Caco-2 (cell line): ENCODE results near the gene EWSR1. TPM values are rescaled to one million over a fixed set of nuclear protein-coding genes. Genes with fewer than 3 reads are reported as not detected.

ENCODE experiments used
- BruUV-seq: library from RNA; stranded (reverse); fragments of 400-500 nt; replicated peaks from 2 replicates; lab custom pipeline; 2021; lab: Mats Ljungman, UMichigan
- CTCF ChIA-PET: fragments of 300-600 bp; sonication (Branson Sonifier 250); formaldehyde crosslinking; loops from one replicate; lab custom pipeline; 2022; ENCODE audit warnings: antibody characterized with exemption; lab: Charles Lee
- POLR2A ChIA-PET: fragments of 300-600 bp; sonication (Branson Sonifier 250); formaldehyde crosslinking; loops from one replicate; lab custom pipeline; 2022; ENCODE audit warnings: antibody characterized with exemption; lab: Charles Lee
- DNase-seq, 2 experiments: peaks; one replicate each; pipeline versions ENCODE4 v3.0.0 to v3.0.0-alpha.2; 2020 to 2022
- H3K27me3 ChIP-seq: replicated peaks from 2 replicates; pipeline ENCODE4 v1.6.0; 2011; ENCODE audit warnings: low read length; ENCODE audit not compliant: control insufficient read depth, insufficient read depth
- H3K36me3 ChIP-seq: 2 replicates; pipeline ENCODE4 v1.5.1; 2011; ENCODE audit warnings: low read length; ENCODE audit not compliant: control insufficient read depth, insufficient read depth
- H3K4me1 ChIP-seq: fragments of 250-450 bp; sonication (Bioruptor Pico); 2 replicates; pipeline ENCODE4 v1.5.1; 2020; ENCODE audit warnings: mild to moderate bottlenecking
- H3K4me3 ChIP-seq: 2 replicates; pipeline ENCODE4 v1.5.1; 2011; ENCODE audit warnings: low read depth, mild to moderate bottlenecking, control low read depth, low read length
- H3K9me3 ChIP-seq: fragments of 250-450 bp; sonication (Bioruptor Pico); 2 replicates; pipeline ENCODE4 v1.5.1; 2020; ENCODE audit warnings: mild to moderate bottlenecking, moderate library complexity
- H3K27ac Mint-ChIP-seq: one replicate; pipeline ENCODE4 v1.8.0; 2022; ENCODE audit warnings: mixed read lengths; ENCODE audit not compliant: unreplicated experiment
- H3K27me3 Mint-ChIP-seq: one replicate; pipeline ENCODE4 v1.8.0; 2022; ENCODE audit warnings: mixed read lengths; ENCODE audit not compliant: insufficient read depth, unreplicated experiment
- H3K36me3 Mint-ChIP-seq: one replicate; pipeline ENCODE4 v1.8.0; 2022; ENCODE audit warnings: mild to moderate bottlenecking, mixed read lengths; ENCODE audit not compliant: insufficient read depth, unreplicated experiment
- H3K4me1 Mint-ChIP-seq: one replicate; pipeline ENCODE4 v1.8.0; 2022; ENCODE audit warnings: low read depth, mixed read lengths; ENCODE audit not compliant: unreplicated experiment
- H3K4me3 Mint-ChIP-seq: one replicate; pipeline ENCODE4 v1.8.0; 2022; ENCODE audit warnings: mild to moderate bottlenecking, moderate library complexity, mixed read lengths; ENCODE audit not compliant: unreplicated experiment
- H3K9me3 Mint-ChIP-seq: one replicate; pipeline ENCODE4 v1.8.0; 2022; ENCODE audit warnings: mixed read lengths; ENCODE audit not compliant: unreplicated experiment
- CTCF ChIP-seq, 2 experiments: fragments of 200-600 bp in 1 of 2; IDR thresholded peaks; 1 replicate in 1 of 2; 2 replicates in 1 of 2; pipeline versions ENCODE4 v1.5.1 to v1.8.0; 2011 to 2022; ENCODE audit warnings: antibody characterized with exemption in 1 of 2, control low read depth in 1 of 2, inconsistent platforms in 1 of 2, low read depth in 1 of 2, low read length in 1 of 2, mild to moderate bottlenecking in 1 of 2, moderate library complexity in 1 of 2; ENCODE audit not compliant: insufficient read depth in 1 of 2, severe bottlenecking in 1 of 2, unreplicated experiment in 1 of 2
- intact Hi-C: fragments of 100-400 bp; cut with micrococcal nuclease; formaldehyde crosslinking; loops from one replicate; pipeline ENCODE4 v1.10.0; 2022; ENCODE audit not compliant: unreplicated experiment
- total RNA-seq: library from RNA; stranded (reverse); gene quantifications from 2 replicates; pipeline ENCODE4 v1.2.3, GENCODE V29; 2022

EWSR1 gene
- total RNA-seq, 1 experiment from 2014 or later: 358 TPM

GRCh38 chr22:29302402-29302680, 34.3 kb downstream of the EWSR1 start:
- peaks cover 62% of the 10 kb centered on the region for H3K36me3 Mint-ChIP-seq
- H3K4me3 Mint-ChIP-seq: no peak overlapping the region
- no peaks in the 10 kb centered on the region for H3K27me3 Mint-ChIP-seq
- no peaks in the 10 kb centered on the region for H3K9me3 Mint-ChIP-seq
- H3K9me3 ChIP-seq: no peaks in the 10 kb centered on the region
- no peaks in the 10 kb centered on the region for H3K27me3 ChIP-seq
- H3K4me1 Mint-ChIP-seq: no peaks in the 10 kb centered on the region
- ChIA-PET CTCF (no interaction called here), POLR2A (no interaction called here)
- H3K27ac Mint-ChIP-seq: no peak overlapping the region
- no peak for DNase-seq
- TF ChIP-seq CTCF (IDR thresholded peaks at IDR 0.05; ENCODE audit: insufficient read depth in 1 of 2, low read depth in 1 of 2, low read length in 1 of 2, severe bottlenecking in 1 of 2, unreplicated experiment in 1 of 2): no peak
- no TSS peak for BruUV-seq
- H3K4me1 ChIP-seq: no peaks in the 10 kb centered on the region
- no peak overlapping the region for H3K4me3 ChIP-seq
- no peaks in the 10 kb centered on the region; the same call in none of the 2 replicates for H3K36me3 ChIP-seq
- intact Hi-C loops: loop anchor here (10.0 kb wide), 1 partner anchor 222 kb away; no protein-coding TSS in a partner anchor

- Mint-ChIP-seq H3K9me3 (no peaks in the 10 kb centered on the region), H3K27ac (no peak overlapping the region), H3K4me1 (no peaks in the 10 kb centered on the region), H3K27me3 (no peaks in the 10 kb centered on the region), H3K36me3 (peaks cover 56% of the 10 kb centered on the region), H3K4me3 (no peak overlapping the region)
- peak; percentile 45 to 50 for DNase-seq
- Histone ChIP-seq H3K4me1 (no peaks in the 10 kb centered on the region), H3K27me3 (no peaks in the 10 kb centered on the region), H3K4me3 (no peak overlapping the region), H3K36me3 (no peaks in the 10 kb centered on the region; the same call in none of the 2 replicates), H3K9me3 (no peaks in the 10 kb centered on the region)
- TF ChIP-seq CTCF (IDR thresholded peaks at IDR 0.05; ENCODE audit: insufficient read depth in 1 of 2, low read depth in 1 of 2, low read length in 1 of 2, severe bottlenecking in 1 of 2, unreplicated experiment in 1 of 2): peak in 1 of 2 experiments; percentile 10
- intact Hi-C loops: loop anchor here (10.0 kb wide), 1 partner anchor 222 kb away; no protein-coding TSS in a partner anchor
- no TSS peak for BruUV-seq
- POLR2A ChIA-PET: interaction anchor here (0.5 kb wide), 1 partner anchor 68 kb away, joined by 5 read pairs; no protein-coding TSS in a partner anchor
- CTCF ChIA-PET: interaction anchor here (0.8 kb wide), 1 partner anchor 18 kb away, joined by 3 read pairs; no protein-coding TSS in a partner anchor
Observed at GRCh38 chr22:29302681-29303465, 34.8 kb downstream of the EWSR1 start.

GRCh38 chr22:29305836-29306174, 37.7 kb downstream of the EWSR1 start:
- no peak for DNase-seq
- ChIA-PET POLR2A (no interaction called here), CTCF (interaction anchor here (1.0 to 2.4 kb wide), 2 partner anchors 15 to 36 kb away, joined by 3 to 17 read pairs; no protein-coding TSS in a partner anchor)
- no TSS peak for BruUV-seq
- Mint-ChIP-seq H3K9me3 (no peaks in the 10 kb centered on the region), H3K4me1 (no peaks in the 10 kb centered on the region), H3K27me3 (no peaks in the 10 kb centered on the region), H3K36me3 (peaks cover 29% of the 10 kb centered on the region), H3K4me3 (peak overlapping the region; percentile 90), H3K27ac (peak overlapping the region; percentile 77)
- no peaks in the 10 kb centered on the region for H3K36me3 ChIP-seq
- H3K27me3 ChIP-seq: no peaks in the 10 kb centered on the region
- intact Hi-C loops: loop anchor here (10.0 kb wide), 1 partner anchor 219 kb away; no protein-coding TSS in a partner anchor
- H3K4me3 ChIP-seq: peak overlapping the region; percentile 82
- no peak for TF ChIP-seq CTCF (IDR thresholded peaks at IDR 0.05; ENCODE audit: insufficient read depth in 1 of 2, low read depth in 1 of 2, low read length in 1 of 2, severe bottlenecking in 1 of 2, unreplicated experiment in 1 of 2)
- H3K4me1 ChIP-seq: peaks cover 18% of the 10 kb centered on the region
- no peaks in the 10 kb centered on the region for H3K9me3 ChIP-seq
